GM12891 (cell line): ENCODE data around the gene CHCHD4.

ENCODE experiments used
- PAX5 ChIP-seq: IDR thresholded peaks from 2 replicates; pipeline ENCODE4 v1.6.1; 2011; ENCODE audit warnings: low read length, moderate library complexity, mild to moderate bottlenecking; ENCODE audit not compliant: insufficient read depth, severe bottlenecking
- POLR2A ChIP-seq: IDR thresholded peaks from 2 replicates; pipeline ENCODE4 v1.6.1; 2011; ENCODE audit warnings: low read depth, low read length, control low read depth
- POLR2AphosphoS5 ChIP-seq: IDR thresholded peaks from 2 replicates; pipeline ENCODE4 v1.6.1; 2011; ENCODE audit warnings: low read depth, low read length, control low read depth
- POU2F2 ChIP-seq: IDR thresholded peaks from 2 replicates; pipeline ENCODE4 v1.6.1; 2011; ENCODE audit warnings: low read depth, mild to moderate bottlenecking, control low read depth, low read length, moderate library complexity
- SPI1 ChIP-seq: IDR thresholded peaks from 2 replicates; pipeline ENCODE4 v1.6.1; 2011; ENCODE audit warnings: low read depth, low read length, control low read depth
- TAF1 ChIP-seq: IDR thresholded peaks from 2 replicates; pipeline ENCODE4 v1.6.1; 2011; ENCODE audit warnings: low read depth, low read length, control low read depth

DNA sequence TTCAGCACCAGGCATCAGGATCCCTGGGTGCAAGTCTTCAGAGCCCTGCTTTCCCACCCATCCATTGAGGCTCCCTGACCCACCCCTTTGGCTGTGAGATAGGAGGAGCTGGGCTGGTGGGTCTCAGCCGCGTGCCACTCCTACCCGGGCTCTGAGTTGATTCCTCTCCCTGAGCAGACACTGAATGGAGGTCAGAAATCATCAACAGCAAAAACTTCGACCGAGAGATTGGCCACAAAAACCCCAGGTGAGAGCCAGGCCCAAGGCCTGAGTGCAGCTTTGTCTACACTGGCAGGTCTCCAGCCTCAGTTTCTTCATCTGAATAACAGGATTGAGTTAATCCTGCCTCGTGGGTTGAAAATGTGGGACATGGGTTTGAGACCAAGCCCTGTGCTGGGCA is 8.0 kb upstream of the CHCHD4 start:
- no peak for TF ChIP-seq POLR2AphosphoS5
- TF ChIP-seq POLR2A, result no peak
- no peak for TF ChIP-seq PAX5
- TF ChIP-seq TAF1, result no peak
- no peak for TF ChIP-seq SPI1
- no peak for TF ChIP-seq POU2F2
